Thoracic aorta (tissue), 2 donors: ENCODE data around the gene LSM8. TPM values are rescaled to one million over a fixed set of nuclear protein-coding genes. Genes with fewer than 3 reads are reported as not detected.
A peak's percentile ranks its signal among the peaks of the same experiment; 100 is the strongest.

Experiments
- ATAC-seq: fragments of 150-250 bp; one replicate; pipeline ENCODE4 v1.8.0; 2017; ENCODE audit warnings: low read depth; ENCODE audit not compliant: insufficient number of reproducible peaks, low FRiP score
- DNase-seq: peaks from one replicate; pipeline ENCODE4 v3.0.0-alpha.2; 2020; ENCODE audit warnings: low spot score
- H3K27ac ChIP-seq, 2 donors: fragments of 200-600 bp; sonication (generic); 1 replicate in 1 of 2; 2 replicates in 1 of 2; pipeline ENCODE4 v1.5.1; 2016; ENCODE audit warnings: mild to moderate bottlenecking in 2 of 2, moderate library complexity in 2 of 2
- H3K27me3 ChIP-seq: fragments of 200-600 bp; sonication (generic); replicated peaks from 2 replicates; pipeline ENCODE4 v1.6.0; 2016; ENCODE audit warnings: mild to moderate bottlenecking; ENCODE audit not compliant: insufficient read depth
- H3K36me3 ChIP-seq: fragments of 200-600 bp; sonication (generic); one replicate; pipeline ENCODE4 v1.5.1; 2016
- H3K4me1 ChIP-seq, 2 donors: fragments of 200-600 bp; sonication (generic); 1 replicate in 1 of 2; 2 replicates in 1 of 2; pipeline versions ENCODE4 v1.5.1 to v1.6.0; 2016; ENCODE audit warnings: low read depth in 2 of 2, mild to moderate bottlenecking in 1 of 2; ENCODE audit not compliant: control insufficient read depth in 1 of 2
- H3K4me3 ChIP-seq: fragments of 200-600 bp; sonication (generic); 2 replicates; pipeline ENCODE4 v1.5.1; 2016; ENCODE audit warnings: mild to moderate bottlenecking
- H3K9me3 ChIP-seq: fragments of 200-600 bp; sonication (generic); 2 replicates; pipeline ENCODE4 v1.5.1; 2016
- total RNA-seq, 2 donors: library from RNA; depleted of rRNA; stranded (reverse); fragments of >200 nt; gene quantifications; one replicate each; pipeline versions ENCODE4 v1.1.0 to v1.2.3, GENCODE V29; 2016
- TF ChIP-seq, protein P1 (sequence below): fragments of 200-600 bp; sonication (generic); IDR thresholded peaks from one replicate; pipeline ENCODE4 v1.5.1; 2019; ENCODE audit warnings: antibody characterized with exemption

LSM8 gene
- total RNA-seq, 2 donors from 2014 or later = 19.4 to 41.0 TPM

DNA sequence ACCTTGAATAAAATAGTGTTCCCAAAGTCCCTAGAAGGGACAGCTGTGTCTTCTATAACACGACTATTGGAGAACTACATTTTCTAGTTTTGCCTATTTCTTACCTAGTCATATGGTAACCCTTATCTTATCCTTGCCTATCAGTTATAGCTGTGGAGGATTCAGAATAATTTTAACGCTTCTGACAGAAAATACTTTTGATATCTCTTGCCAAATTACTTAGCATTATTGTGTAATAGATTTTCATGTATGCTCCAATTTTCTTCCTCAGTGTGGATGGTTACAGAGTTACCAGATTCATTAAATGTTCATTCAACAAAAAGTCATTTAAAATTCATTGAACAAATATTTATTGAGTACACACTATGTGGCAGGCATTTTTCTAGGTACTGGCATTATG is 34.6 kb upstream of the LSM8 start:
- Histone ChIP-seq H3K36me3 (no peaks in the 10 kb centered on the region), H3K4me1 (no peaks in the 10 kb centered on the region), H3K27me3 (no peaks in the 10 kb centered on the region), H3K27ac (no peak overlapping the region), H3K9me3 (no peaks in the 10 kb centered on the region), H3K4me3 (no peak overlapping the region)
- DNase-seq (no peak), ATAC-seq (no peak)
- TF ChIP-seq, protein P1, sequence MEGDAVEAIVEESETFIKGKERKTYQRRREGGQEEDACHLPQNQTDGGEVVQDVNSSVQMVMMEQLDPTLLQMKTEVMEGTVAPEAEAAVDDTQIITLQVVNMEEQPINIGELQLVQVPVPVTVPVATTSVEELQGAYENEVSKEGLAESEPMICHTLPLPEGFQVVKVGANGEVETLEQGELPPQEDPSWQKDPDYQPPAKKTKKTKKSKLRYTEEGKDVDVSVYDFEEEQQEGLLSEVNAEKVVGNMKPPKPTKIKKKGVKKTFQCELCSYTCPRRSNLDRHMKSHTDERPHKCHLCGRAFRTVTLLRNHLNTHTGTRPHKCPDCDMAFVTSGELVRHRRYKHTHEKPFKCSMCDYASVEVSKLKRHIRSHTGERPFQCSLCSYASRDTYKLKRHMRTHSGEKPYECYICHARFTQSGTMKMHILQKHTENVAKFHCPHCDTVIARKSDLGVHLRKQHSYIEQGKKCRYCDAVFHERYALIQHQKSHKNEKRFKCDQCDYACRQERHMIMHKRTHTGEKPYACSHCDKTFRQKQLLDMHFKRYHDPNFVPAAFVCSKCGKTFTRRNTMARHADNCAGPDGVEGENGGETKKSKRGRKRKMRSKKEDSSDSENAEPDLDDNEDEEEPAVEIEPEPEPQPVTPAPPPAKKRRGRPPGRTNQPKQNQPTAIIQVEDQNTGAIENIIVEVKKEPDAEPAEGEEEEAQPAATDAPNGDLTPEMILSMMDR = no peak

DNA sequence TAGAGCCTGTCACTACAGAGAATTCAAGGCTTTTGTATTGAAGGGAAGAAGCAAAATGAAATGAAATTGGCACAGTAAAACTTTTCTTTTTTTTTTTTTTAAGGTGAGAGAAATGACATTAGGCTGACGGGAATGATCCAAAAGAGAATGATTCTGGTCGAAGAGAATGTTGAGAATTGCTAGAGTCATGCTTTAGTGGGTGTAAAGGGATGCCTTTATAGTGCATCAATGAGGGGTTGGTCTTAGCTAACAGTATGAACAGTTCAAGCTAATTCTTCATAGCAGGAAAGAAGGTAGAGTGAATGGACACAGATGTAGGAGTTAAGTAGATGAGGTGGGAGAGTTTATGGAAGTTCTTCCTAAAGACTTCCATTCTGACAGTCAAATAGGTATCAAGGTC is 32.3 kb upstream of the LSM8 start:
- no peaks in the 10 kb centered on the region for H3K27me3 ChIP-seq
- H3K27ac ChIP-seq = no peak overlapping the region
- no peak for ATAC-seq
- DNase-seq = no peak
- no peak overlapping the region for H3K4me3 ChIP-seq
- no peaks in the 10 kb centered on the region for H3K9me3 ChIP-seq
- H3K36me3 ChIP-seq = no peaks in the 10 kb centered on the region
- TF ChIP-seq, protein P1 = no peak
- H3K4me1 ChIP-seq = peaks cover 0 to 7% of the 10 kb centered on the region in 2 donors

DNA sequence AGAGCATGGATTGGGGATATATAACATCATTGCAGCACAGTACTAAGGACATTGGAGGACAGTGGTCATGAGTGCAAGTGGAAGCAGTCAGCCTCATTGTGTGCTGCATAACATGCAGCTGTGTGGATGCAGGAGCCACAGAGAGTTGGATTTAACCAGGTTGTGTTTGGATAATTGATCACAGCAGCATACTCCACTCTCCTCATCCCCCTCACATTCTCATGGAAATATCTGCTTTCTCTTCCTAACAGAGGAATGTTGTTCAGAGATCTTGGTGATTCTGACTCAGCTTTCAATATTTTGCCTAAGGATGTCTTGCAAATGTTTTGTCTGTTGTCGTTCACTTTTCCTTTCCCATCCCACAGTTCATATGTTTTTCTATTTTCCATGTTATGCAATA is 31.8 kb upstream of the LSM8 start:
- TF ChIP-seq, protein P1 = no peak
- no peak overlapping the region for H3K4me3 ChIP-seq

DNA sequence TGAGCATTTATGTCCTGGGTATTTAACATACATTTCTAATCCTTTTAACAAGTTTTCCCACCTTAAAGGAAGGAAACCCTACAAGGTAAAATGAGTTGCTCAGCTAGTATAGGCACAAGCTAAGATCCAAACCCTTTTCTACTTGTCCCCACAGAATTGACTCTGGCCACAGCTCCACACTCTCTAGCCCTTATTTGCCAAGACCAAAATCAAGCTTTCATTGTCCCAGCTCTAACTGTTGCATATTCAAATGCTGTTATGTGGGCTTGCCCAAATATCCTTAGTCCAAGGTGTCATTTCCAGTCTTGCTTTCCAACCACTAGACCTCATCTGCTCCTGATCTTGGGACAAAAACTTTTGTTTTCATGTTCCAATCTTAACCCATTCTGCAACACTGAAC is 31.3 kb upstream of the LSM8 start:
- TF ChIP-seq, protein P1 = no peak
- peaks cover 0 to 7% of the 10 kb centered on the region in 2 donors for H3K4me1 ChIP-seq
- H3K9me3 ChIP-seq = no peaks in the 10 kb centered on the region
- DNase-seq (no peak), ATAC-seq (no peak)
- no peak overlapping the region for H3K4me3 ChIP-seq
- H3K27ac ChIP-seq = no peak overlapping the region
- no peaks in the 10 kb centered on the region for H3K36me3 ChIP-seq
- no peaks in the 10 kb centered on the region for H3K27me3 ChIP-seq

More for the DNA sequence above, 31.8 kb upstream of the LSM8 start:
- Histone ChIP-seq H3K36me3 (no peaks in the 10 kb centered on the region), H3K4me1 (peaks cover 0 to 7% of the 10 kb centered on the region in 2 donors), H3K27ac (no peak overlapping the region), H3K27me3 (no peaks in the 10 kb centered on the region), H3K9me3 (no peaks in the 10 kb centered on the region)
- no peak for DNase-seq
- no peak for ATAC-seq

DNA sequence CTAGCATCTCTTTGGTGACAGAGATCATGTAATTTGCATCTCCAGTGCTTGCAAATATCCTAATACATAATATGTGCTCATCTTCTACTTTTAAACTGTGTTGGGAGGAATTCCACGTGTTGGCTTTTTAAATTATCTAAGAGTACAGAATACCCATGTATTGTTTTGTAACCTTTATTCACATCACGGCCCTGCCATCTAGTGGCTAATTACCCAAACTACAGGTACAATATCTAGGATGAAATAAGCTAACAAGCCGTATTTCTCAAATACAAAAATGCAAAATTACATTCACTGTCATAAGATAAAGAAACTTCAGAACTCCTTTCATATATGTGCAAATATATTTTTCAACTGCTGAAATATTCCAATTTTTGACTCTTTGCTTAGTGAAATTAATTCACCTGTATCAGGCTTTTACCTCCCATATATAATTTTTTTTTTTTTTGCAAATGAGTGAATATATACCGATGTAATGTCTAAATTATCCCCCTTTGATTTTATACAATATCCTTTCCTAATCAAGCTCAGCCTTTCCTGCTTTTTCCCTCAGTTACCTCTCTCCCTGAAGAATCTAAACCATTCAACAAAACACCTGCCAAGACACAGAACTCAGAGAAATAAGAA is 30.3 kb upstream of the LSM8 start:
- ATAC-seq = no peak
- Histone ChIP-seq H3K27me3 (no peaks in the 10 kb centered on the region), H3K36me3 (no peaks in the 10 kb centered on the region), H3K4me3 (no peak overlapping the region), H3K27ac (no peak overlapping the region), H3K9me3 (no peaks in the 10 kb centered on the region), H3K4me1 (peaks cover 0 to 7% of the 10 kb centered on the region in 2 donors)
- no peak for DNase-seq
- TF ChIP-seq, protein P1 = peak; percentile 36
